22Rv1 (cell line): ENCODE data around the gene IL20RA.

Experiments
- H3K27ac ChIP-seq: fragments of 450-650 bp; 2 replicates; pipeline ENCODE4 v1.5.1; 2017
- CTCF ChIP-seq: fragments of 450-650 bp; IDR thresholded peaks from 2 replicates; pipeline ENCODE4 v1.5.1; 2017; ENCODE audit warnings: mild to moderate bottlenecking
- ZFX ChIP-seq: fragments of 450-650 bp; IDR thresholded peaks from 2 replicates; pipeline ENCODE4 v1.6.1; 2017; ENCODE audit warnings: antibody characterized with exemption, borderline replicate concordance

Gene IL20RA

GRCh38 chr6:137005073-137005472 lies 39.7 kb downstream of the IL20RA start:
- no peak for TF ChIP-seq ZFX
- TF ChIP-seq CTCF, result no peak
- H3K27ac ChIP-seq, result no peak overlapping the region

- TF ChIP-seq CTCF (no peak), ZFX (no peak)
- H3K27ac ChIP-seq, result no peak overlapping the region
These were observed 42.3 kb downstream of the IL20RA start for GRCh38 chr6:137002505-137002904.

- no peak for TF ChIP-seq CTCF
- no peak for TF ChIP-seq ZFX
- no peak overlapping the region for H3K27ac ChIP-seq
These were observed 42.8 kb downstream of the IL20RA start for GRCh38 chr6:137001977-137002302.

- H3K27ac ChIP-seq, result no peak overlapping the region
- no peak for TF ChIP-seq CTCF
- TF ChIP-seq ZFX, result no peak
These were observed 43.3 kb downstream of the IL20RA start for GRCh38 chr6:137001299-137001976.

- no peak for TF ChIP-seq ZFX
- TF ChIP-seq CTCF, result no peak
- no peak overlapping the region for H3K27ac ChIP-seq
These were observed 43.9 kb downstream of the IL20RA start for GRCh38 chr6:137000825-137001224.

- no peak overlapping the region for H3K27ac ChIP-seq
These were observed 49.2 kb downstream of the IL20RA start for GRCh38 chr6:136995521-136995920.

GRCh38 chr6:136994782-136995181 lies 50.0 kb downstream of the IL20RA start:
- no peak overlapping the region for H3K27ac ChIP-seq
- no peak for TF ChIP-seq CTCF
- TF ChIP-seq ZFX, result no peak

More at GRCh38 chr6:136995521-136995920, 49.2 kb downstream of the IL20RA start:
- no peak for TF ChIP-seq CTCF
